Activated CD4-positive, alpha-beta T cell treated with anti-CD3 and anti-CD28 coated beads for 36 hours (primary cell): ENCODE measurements around the gene TOMM34. TPM values are rescaled to one million over a fixed set of nuclear protein-coding genes. Genes with fewer than 3 reads are reported as not detected.

Experiments used
- ATAC-seq: fragments of 200-7000 bp; cut with Tn5 transposase; one replicate; pipeline ENCODE4 v1.10.0; 2021; ENCODE audit warnings: mild to moderate bottlenecking, moderate library complexity
- CTCF ChIA-PET: fragments of 350-600 bp; sonication (Branson Sonifier 250); formaldehyde crosslinking; loops from one replicate; lab custom pipeline; 2021; ENCODE audit warnings: antibody characterized with exemption; lab: Charles Lee
- POLR2A ChIA-PET: fragments of 350-600 bp; sonication (Branson Sonifier 250); formaldehyde crosslinking; loops from one replicate; lab custom pipeline; 2021; ENCODE audit warnings: antibody characterized with exemption, inconsistent platforms; lab: Charles Lee
- DNase-seq: peaks from one replicate; pipeline ENCODE4 v3.0.0-alpha.2; 2020
- H3K27ac Mint-ChIP-seq: one replicate; pipeline ENCODE4 v1.8.0; 2021; ENCODE audit warnings: mixed read lengths
- H3K27me3 Mint-ChIP-seq: one replicate; pipeline ENCODE4 v1.8.0; 2021; ENCODE audit warnings: mixed read lengths
- H3K36me3 Mint-ChIP-seq: one replicate; pipeline ENCODE4 v1.8.0; 2021; ENCODE audit warnings: low read depth, mixed read lengths
- H3K4me1 Mint-ChIP-seq: one replicate; pipeline ENCODE4 v1.8.0; 2021; ENCODE audit warnings: mixed read lengths
- H3K4me3 Mint-ChIP-seq: one replicate; pipeline ENCODE4 v1.8.0; 2021; ENCODE audit warnings: mild to moderate bottlenecking, moderate library complexity, mixed read lengths
- H3K9me3 Mint-ChIP-seq: one replicate; pipeline ENCODE4 v1.8.0; 2021; ENCODE audit warnings: low read depth, mixed read lengths
- intact Hi-C, 2 experiments: fragments of 100-400 bp; cut with DNase I in 1 of 2; cut with micrococcal nuclease in 1 of 2; formaldehyde crosslinking; loops; one replicate each; pipeline versions ENCODE4 v1.14.2 to v1.15.1; 2022 to 2024; cut with DNase I, micrococcal nuclease
- total RNA-seq, 2 experiments: library from RNA; stranded (reverse); gene quantifications; one replicate each; pipeline ENCODE4 v1.2.3, GENCODE V29; 2021

The TOMM34 gene
- total RNA-seq, 2 experiments from 2014 or later = 56.5 to 61.2 TPM

DNA sequence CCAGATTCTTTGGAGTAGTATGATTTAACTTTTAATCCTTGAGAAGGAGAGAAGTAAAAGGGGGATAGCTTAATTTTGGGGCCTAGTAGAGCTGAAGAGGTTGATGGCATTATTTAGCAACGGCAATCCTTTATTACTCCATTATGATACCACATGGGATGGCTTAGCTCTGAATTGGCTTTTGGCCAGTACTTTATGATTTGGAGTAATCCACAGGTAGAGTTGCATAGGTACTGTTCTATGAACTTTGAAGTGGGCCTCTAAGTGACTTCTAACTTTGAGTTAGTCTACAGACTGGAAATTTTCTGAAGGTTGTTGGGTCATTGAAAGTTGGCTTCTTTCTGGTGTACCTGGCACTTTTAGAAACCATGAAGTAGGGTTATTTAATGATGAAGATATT lies 63.1 kb downstream of the TOMM34 start:
- Mint-ChIP-seq H3K9me3 (no peaks in the 10 kb centered on the region), H3K27me3 (no peaks in the 10 kb centered on the region), H3K27ac (peak overlapping the region; percentile 61), H3K36me3 (peaks cover 42% of the 10 kb centered on the region), H3K4me1 (peaks cover 79% of the 10 kb centered on the region), H3K4me3 (no peak overlapping the region)
- DNase-seq = no peak
- ChIA-PET POLR2A (no interaction called here), CTCF (interaction anchor here (1.2 to 8.8 kb wide), 5 partner anchors 7 to 141 kb away, joined by 3 to 71 read pairs (median 4); partner anchors contain the start of gene YWHAB)
- intact Hi-C loops = no loop called here
- no peak for ATAC-seq

DNA sequence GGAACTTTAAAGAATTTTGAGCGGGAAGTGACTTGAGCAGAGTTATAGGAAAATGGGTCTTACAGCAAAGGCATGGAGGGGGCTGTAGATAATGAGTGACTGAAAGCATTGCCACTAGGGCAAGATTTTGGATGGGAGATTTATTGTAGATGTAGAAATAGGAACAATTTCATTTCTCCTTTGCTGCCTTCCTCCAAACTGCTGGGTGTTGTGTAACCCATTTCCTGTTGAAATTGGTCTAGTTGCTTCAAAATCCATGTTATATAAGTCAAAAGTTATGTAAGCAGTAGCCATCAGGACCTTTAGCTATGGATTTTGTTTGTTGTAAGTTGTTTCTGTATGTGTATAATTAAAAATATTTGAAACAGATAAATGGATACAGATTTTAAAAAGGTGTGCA lies 63.6 kb downstream of the TOMM34 start:
- Mint-ChIP-seq H3K36me3 (peaks cover 45% of the 10 kb centered on the region), H3K9me3 (no peaks in the 10 kb centered on the region), H3K27ac (peak overlapping the region; percentile 15), H3K27me3 (no peaks in the 10 kb centered on the region), H3K4me3 (no peak overlapping the region), H3K4me1 (peaks cover 84% of the 10 kb centered on the region)
- intact Hi-C loops = no loop called here
- no peak for ATAC-seq
- ChIA-PET CTCF (interaction anchor here (0.6 to 8.8 kb wide), 7 partner anchors 6 to 145 kb away, joined by 3 to 71 read pairs (median 4); partner anchors contain the start of gene YWHAB), POLR2A (interaction anchor here (0.6 kb wide), 1 partner anchor 158 kb away, joined by 4 read pairs; no protein-coding TSS in a partner anchor)
- DNase-seq = no peak

DNA sequence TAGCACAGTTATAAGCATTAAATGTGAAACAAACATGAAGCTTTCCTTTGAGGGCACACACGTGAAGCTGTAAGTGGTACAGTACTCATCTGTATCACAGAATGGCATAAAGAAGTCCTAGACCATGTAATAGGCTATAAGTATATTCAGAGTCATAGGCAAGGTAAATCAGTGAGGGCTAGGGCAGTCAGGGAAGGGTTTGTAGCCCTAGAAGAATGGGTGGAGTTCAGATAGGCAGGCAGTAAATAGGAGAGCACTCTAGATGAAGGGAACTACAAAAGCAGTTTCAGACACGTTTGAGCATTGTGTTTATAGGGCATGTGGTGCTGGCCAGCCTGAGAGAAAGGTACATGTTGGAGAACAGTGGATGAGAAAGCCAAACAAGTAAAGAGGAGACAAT lies 65.2 kb downstream of the TOMM34 start:
- DNase-seq (no peak), ATAC-seq (no peak)
- no peaks in the 10 kb centered on the region for H3K27me3 Mint-ChIP-seq
- CTCF ChIA-PET = interaction anchor here (0.6 to 1.8 kb wide), 4 partner anchors 9 to 145 kb away, joined by 3 to 7 read pairs (median 4); partner anchors contain the start of gene YWHAB
- peaks cover 44% of the 10 kb centered on the region for H3K36me3 Mint-ChIP-seq
- no peak overlapping the region for H3K4me3 Mint-ChIP-seq
- peak overlapping the region; percentile 64 for H3K27ac Mint-ChIP-seq
- intact Hi-C loops = no loop called here
- H3K4me1 Mint-ChIP-seq = peaks cover 80% of the 10 kb centered on the region
- H3K9me3 Mint-ChIP-seq = no peaks in the 10 kb centered on the region
- POLR2A ChIA-PET = no interaction called here

Other genes with a start within 250 kb of the TOMM34 start
- gene CCN5, start 245.0 kb downstream of the TOMM34 start, total RNA-seq = not detected
- gene KCNK15, start 214.5 kb downstream of the TOMM34 start, total RNA-seq = 1 to 10 TPM; 1.1 to 1.4 TPM
- not detected for gene RIMS4, start 149.9 kb downstream of the TOMM34 start, total RNA-seq
- gene YWHAB, start 74.7 kb downstream of the TOMM34 start, total RNA-seq = 100 to 1,000 TPM; 273 to 326 TPM
- gene PABPC1L, start 50.3 kb downstream of the TOMM34 start, total RNA-seq = 10 to 100 TPM; 61.7 to 71.3 TPM
- 100 to 1,000 TPM; 156 to 164 TPM for gene STK4, start 6.1 kb upstream of the TOMM34 start, total RNA-seq
- gene KCNS1, start 140.7 kb upstream of the TOMM34 start, total RNA-seq = under 1 TPM; 0.66 to 0.79 TPM
- under 1 TPM; 0.23 TPM for gene WFDC5, start 154.8 kb upstream of the TOMM34 start, total RNA-seq
- not detected for gene WFDC12, start 164.1 kb upstream of the TOMM34 start, total RNA-seq
- gene PI3, start 214.5 kb upstream of the TOMM34 start, total RNA-seq = not detected
- not detected for gene SEMG1, start 246.6 kb upstream of the TOMM34 start, total RNA-seq